Measurements from ENCODE around the gene F2.

F2 gene

DNA sequence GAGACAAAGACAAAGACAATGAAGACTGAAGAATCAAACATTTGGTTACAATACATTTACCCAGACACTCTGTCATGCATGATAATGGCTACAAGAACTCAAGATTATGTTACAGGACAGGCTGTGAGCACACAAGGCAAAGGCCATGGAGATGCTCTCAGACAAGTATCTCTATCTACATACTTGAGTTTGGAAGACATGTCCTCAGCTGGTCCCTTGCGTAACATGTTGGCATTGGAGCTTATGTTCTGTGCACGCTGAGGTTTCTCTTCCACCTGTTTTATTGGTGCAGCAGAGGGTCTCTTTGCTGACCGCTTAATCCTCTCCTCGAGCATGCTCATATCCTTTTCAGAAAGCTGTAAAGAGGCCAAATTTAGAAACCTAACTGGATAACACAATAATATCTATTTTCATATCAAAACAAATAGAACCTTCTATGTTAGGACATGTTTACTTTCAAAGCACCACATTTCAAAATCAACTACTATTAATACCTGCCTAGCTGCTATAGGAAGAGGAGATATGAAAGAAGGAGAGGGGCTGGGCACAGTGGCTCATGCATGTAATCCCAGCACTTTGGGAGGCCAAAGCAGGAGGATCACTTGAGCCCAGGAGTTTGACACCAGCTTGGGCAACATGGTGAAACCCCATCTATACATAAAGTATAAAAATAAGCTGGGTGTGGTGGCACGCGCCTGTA is 41.6 kb downstream of the F2 start:
- no peak for TF ChIP-seq TAF1 (IDR thresholded peaks at IDR 0.05; ENCODE audit: borderline replicate concordance, insufficient read depth, low read length)
- TF ChIP-seq SIN3A (IDR thresholded peaks at IDR 0.05; ENCODE audit: borderline replicate concordance, insufficient read depth, low read length): no peak
- TF ChIP-seq, protein P1, sequence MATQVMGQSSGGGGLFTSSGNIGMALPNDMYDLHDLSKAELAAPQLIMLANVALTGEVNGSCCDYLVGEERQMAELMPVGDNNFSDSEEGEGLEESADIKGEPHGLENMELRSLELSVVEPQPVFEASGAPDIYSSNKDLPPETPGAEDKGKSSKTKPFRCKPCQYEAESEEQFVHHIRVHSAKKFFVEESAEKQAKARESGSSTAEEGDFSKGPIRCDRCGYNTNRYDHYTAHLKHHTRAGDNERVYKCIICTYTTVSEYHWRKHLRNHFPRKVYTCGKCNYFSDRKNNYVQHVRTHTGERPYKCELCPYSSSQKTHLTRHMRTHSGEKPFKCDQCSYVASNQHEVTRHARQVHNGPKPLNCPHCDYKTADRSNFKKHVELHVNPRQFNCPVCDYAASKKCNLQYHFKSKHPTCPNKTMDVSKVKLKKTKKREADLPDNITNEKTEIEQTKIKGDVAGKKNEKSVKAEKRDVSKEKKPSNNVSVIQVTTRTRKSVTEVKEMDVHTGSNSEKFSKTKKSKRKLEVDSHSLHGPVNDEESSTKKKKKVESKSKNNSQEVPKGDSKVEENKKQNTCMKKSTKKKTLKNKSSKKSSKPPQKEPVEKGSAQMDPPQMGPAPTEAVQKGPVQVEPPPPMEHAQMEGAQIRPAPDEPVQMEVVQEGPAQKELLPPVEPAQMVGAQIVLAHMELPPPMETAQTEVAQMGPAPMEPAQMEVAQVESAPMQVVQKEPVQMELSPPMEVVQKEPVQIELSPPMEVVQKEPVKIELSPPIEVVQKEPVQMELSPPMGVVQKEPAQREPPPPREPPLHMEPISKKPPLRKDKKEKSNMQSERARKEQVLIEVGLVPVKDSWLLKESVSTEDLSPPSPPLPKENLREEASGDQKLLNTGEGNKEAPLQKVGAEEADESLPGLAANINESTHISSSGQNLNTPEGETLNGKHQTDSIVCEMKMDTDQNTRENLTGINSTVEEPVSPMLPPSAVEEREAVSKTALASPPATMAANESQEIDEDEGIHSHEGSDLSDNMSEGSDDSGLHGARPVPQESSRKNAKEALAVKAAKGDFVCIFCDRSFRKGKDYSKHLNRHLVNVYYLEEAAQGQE (IDR thresholded peaks at IDR 0.05; ENCODE audit: insufficient read depth in 1 of 2, low read depth in 2 of 2, low read length in 2 of 2): no peak
- no peak for TF ChIP-seq POLR2AphosphoS5 (IDR thresholded peaks at IDR 0.05; ENCODE audit: low read depth, low read length)
- TF ChIP-seq FOXP2 (optimal IDR thresholded peaks at IDR 0.05; ENCODE audit: borderline replicate concordance, extremely low read depth, extremely low read length, insufficient read depth): no peak

DNA sequence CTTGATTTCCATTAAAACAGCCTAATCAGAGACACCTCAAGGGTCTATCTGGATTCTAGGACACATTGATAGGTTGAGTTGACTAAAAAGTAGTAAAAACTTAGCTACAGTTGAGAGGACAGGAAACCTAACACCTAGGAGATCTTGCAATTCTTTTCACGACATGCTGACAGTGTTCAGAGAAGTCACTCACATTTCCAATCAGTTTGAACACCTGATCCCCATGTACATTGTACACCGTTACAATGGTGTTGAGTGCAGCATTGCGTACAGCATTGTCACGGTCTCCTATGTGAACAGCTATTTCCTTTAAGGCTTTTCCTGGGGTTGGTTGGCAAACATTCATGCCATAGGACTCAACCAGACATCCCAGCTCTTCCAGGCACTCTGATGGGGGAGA is 42.8 kb downstream of the F2 start:
- TF ChIP-seq POLR2AphosphoS5 (IDR thresholded peaks at IDR 0.05; ENCODE audit: low read depth, low read length) (no peak), FOXP2 (optimal IDR thresholded peaks at IDR 0.05; ENCODE audit: borderline replicate concordance, extremely low read depth, extremely low read length, insufficient read depth) (no peak), SIN3A (IDR thresholded peaks at IDR 0.05; ENCODE audit: borderline replicate concordance, insufficient read depth, low read length) (no peak), TAF1 (IDR thresholded peaks at IDR 0.05; ENCODE audit: borderline replicate concordance, insufficient read depth, low read length) (no peak)
- TF ChIP-seq, protein P1 (IDR thresholded peaks at IDR 0.05; ENCODE audit: insufficient read depth in 1 of 2, low read depth in 2 of 2, low read length in 2 of 2): no peak

DNA sequence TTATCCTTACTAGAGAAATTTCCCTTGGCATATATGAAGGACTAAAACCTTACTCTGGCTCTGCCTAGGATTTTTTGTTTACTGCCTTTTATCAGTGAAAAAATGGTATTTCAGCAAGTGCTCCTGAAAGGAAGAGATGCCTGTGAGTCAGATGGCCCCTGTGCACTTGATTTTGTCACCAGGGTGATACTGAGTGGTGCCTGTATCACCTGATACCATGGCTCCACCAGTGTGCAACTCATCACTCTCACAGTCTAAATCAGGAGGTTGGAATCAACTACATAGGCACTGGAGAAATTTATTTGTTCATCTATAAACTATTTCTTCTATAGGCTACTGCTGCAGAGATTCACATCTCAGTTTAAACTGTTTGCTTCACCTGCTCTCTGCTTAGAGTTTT is 43.2 kb downstream of the F2 start:
- no peak for TF ChIP-seq TAF1 (IDR thresholded peaks at IDR 0.05; ENCODE audit: borderline replicate concordance, insufficient read depth, low read length)

DNA sequence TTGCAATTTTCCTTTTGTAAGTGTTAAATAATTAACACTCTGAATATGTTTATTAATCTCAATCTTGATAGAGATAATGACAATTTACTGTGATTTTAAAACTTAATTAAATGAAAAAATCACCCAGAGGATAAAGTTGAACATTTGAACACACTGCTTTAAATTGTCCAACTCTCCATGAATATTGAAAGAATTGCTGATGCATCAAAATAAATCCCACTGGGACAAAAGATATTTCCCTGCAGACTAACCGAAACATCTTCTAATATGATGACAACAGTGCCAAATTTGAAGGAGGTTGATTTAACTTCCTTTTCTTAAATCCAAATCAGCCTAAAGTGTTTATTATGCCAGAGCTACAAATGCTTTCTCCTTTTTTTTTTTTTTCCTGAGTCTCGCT is 47.6 kb downstream of the F2 start:
- TF ChIP-seq SIN3A (IDR thresholded peaks at IDR 0.05; ENCODE audit: borderline replicate concordance, insufficient read depth, low read length) (no peak), TAF1 (IDR thresholded peaks at IDR 0.05; ENCODE audit: borderline replicate concordance, insufficient read depth, low read length) (no peak), POLR2AphosphoS5 (IDR thresholded peaks at IDR 0.05; ENCODE audit: low read depth, low read length) (no peak), FOXP2 (optimal IDR thresholded peaks at IDR 0.05; ENCODE audit: borderline replicate concordance, extremely low read depth, extremely low read length, insufficient read depth) (no peak)
- TF ChIP-seq, protein P1 (IDR thresholded peaks at IDR 0.05; ENCODE audit: insufficient read depth in 1 of 2, low read depth in 2 of 2, low read length in 2 of 2): no peak

DNA sequence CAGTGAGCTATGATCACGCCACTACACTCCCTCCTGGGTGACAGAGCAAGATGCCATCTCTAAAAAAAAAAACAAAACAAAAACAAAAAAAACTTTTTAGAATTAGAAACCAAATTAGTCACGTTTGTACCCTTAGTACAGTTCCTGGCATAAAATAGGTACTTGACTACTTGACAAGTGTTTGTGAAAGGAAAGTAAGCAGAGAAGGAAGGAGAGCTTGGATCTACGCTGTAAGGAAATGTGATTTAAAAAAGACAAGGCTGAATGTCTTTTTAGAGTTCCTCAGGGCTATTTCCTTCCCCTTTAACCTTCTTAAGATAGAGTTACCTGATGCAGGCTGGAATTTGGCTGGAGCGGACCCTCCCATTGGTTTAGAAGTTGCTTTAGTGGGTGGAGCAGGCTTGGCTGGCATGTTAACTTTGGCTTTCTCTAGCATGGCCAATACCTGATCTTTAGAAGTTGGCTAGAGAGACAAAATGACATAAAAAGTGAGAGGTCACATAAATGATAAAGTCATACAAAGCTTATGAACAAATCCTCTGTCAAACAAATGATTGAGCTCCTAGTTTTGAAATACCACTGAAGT is 50.7 kb downstream of the F2 start:
- TF ChIP-seq, protein P1 (IDR thresholded peaks at IDR 0.05; ENCODE audit: insufficient read depth in 1 of 2, low read depth in 2 of 2, low read length in 2 of 2): no peak
- TF ChIP-seq POLR2AphosphoS5 (IDR thresholded peaks at IDR 0.05; ENCODE audit: low read depth, low read length): no peak

Data from PFSK-1 (cell line).